ENCODE results near the gene LTB4R2.

LTB4R2 gene

DNA sequence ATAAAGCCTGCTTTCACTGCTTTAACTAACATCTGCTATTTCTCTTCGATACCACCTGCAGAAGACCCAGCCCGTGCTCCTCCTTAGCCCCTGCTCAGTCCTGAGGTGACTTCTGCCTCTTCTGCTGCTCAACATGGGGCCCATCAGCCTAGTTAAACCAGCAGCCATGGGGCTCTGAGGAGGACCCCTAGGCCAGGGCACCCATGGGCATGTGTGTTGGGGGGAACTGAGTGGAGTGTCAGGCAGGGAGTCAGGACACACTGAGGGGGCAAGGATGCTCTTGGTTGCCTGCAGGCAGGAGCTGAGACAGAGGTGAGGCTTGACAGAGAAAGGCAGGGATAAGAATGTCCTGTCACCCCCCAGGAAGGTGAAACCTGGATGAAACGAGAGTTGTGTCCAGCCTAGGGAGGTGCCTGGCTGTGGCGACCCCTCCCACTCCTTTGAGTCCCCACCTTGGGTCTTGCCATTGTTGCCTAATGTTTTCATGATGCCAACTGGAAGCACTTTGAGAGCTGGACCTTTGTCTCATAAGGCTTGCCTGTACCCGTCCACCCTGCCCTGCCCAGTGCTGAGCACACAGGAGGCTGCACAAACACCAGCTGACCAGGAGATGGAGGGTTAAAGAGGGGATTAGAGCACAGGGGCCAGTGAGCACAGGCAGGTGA lies 26.0 kb upstream of the LTB4R2 start:
- Histone ChIP-seq H3K36me3 (ENCODE audit: low read depth) (no peaks in the 10 kb centered on the region; the same call in 1 of the 2 replicates), H3K4me3 (ENCODE audit: severe bottlenecking) (no peak overlapping the region), H3K27ac (ENCODE audit: poor library complexity, severe bottlenecking) (peak overlapping the region; percentile 1), H3K4me1 (ENCODE audit: insufficient read depth, poor library complexity, severe bottlenecking) (peaks cover 17% of the 10 kb centered on the region), H3K27me3 (ENCODE audit: insufficient read depth, poor library complexity, severe bottlenecking) (no peaks in the 10 kb centered on the region), H3K9me3 (ENCODE audit: severe bottlenecking) (no peaks in the 10 kb centered on the region)
- TF ChIP-seq, protein P1, sequence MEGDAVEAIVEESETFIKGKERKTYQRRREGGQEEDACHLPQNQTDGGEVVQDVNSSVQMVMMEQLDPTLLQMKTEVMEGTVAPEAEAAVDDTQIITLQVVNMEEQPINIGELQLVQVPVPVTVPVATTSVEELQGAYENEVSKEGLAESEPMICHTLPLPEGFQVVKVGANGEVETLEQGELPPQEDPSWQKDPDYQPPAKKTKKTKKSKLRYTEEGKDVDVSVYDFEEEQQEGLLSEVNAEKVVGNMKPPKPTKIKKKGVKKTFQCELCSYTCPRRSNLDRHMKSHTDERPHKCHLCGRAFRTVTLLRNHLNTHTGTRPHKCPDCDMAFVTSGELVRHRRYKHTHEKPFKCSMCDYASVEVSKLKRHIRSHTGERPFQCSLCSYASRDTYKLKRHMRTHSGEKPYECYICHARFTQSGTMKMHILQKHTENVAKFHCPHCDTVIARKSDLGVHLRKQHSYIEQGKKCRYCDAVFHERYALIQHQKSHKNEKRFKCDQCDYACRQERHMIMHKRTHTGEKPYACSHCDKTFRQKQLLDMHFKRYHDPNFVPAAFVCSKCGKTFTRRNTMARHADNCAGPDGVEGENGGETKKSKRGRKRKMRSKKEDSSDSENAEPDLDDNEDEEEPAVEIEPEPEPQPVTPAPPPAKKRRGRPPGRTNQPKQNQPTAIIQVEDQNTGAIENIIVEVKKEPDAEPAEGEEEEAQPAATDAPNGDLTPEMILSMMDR (IDR thresholded peaks at IDR 0.05; ENCODE audit: poor library complexity, severe bottlenecking): no peak
- DNase-seq (ENCODE audit: low spot score) (peak; percentile 61), ATAC-seq (ENCODE audit: low read depth) (peak; percentile 23; the same call in 2 of the 3 replicates)

DNA sequence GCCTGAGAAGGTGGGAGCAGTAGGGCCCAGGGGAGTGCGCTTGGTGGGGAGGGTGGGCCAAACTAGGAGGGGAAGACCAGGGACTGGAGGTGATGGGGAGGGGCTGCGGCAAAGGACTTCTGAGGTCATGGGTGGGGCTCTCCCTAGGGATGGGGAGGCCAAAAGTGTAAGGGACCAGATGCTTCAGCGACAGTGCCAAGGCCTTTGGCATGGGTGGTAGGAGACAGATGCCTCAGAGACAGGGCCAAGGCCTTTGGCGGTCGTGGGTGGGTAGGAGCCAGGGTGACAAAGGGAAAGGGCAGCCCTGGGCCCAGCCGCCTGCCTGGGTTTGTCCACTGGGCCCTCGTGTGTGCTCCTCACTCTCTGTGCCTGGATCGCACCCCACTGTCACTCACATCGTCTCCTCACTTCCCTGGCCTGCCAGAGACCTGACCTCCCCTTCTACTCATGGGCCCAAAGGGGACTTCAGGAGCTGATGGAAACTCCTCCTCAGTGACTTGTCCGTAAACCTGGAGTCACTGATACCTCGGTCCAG lies 25.4 kb upstream of the LTB4R2 start:
- peak overlapping the region; percentile 1 for H3K27ac ChIP-seq (ENCODE audit: poor library complexity, severe bottlenecking)
- DNase-seq (ENCODE audit: low spot score) (peak; percentile 50), ATAC-seq (ENCODE audit: low read depth) (no peak; the same call in 2 of the 3 replicates)
- peaks cover 13% of the 10 kb centered on the region for H3K4me1 ChIP-seq (ENCODE audit: insufficient read depth, poor library complexity, severe bottlenecking)
- no peaks in the 10 kb centered on the region for H3K9me3 ChIP-seq (ENCODE audit: severe bottlenecking)
- TF ChIP-seq, protein P1 (IDR thresholded peaks at IDR 0.05; ENCODE audit: poor library complexity, severe bottlenecking): no peak
- H3K36me3 ChIP-seq (ENCODE audit: low read depth): peaks cover 6% of the 10 kb centered on the region
- H3K27me3 ChIP-seq (ENCODE audit: insufficient read depth, poor library complexity, severe bottlenecking): no peaks in the 10 kb centered on the region
- H3K4me3 ChIP-seq (ENCODE audit: severe bottlenecking): no peak overlapping the region

DNA sequence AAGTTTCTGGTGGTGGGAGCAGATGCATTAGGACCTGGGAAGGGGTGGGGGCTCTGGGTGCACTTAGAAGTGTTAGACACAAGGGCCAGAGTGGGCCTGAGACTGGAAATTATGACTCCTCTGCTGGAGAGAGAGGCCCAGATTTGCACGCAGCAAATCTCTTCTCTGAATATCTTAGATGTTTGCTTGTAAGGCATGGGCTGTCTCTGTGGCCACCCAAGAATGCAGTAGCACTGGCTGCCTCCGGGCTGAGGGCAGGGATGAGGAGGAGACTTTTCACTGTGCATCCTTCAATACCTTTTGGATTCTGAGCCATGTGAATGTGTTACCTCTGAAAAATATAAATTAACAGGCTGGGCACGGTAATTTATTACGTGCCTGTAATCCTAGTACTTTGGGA lies 24.6 kb upstream of the LTB4R2 start:
- H3K36me3 ChIP-seq (ENCODE audit: low read depth): peaks cover 14% of the 10 kb centered on the region
- H3K4me3 ChIP-seq (ENCODE audit: severe bottlenecking): no peak overlapping the region
- DNase-seq (ENCODE audit: low spot score) (peak; percentile 34), ATAC-seq (ENCODE audit: low read depth) (0 out of 3 replicates have a peak, but pooled peaks have one; percentile 14)
- H3K27me3 ChIP-seq (ENCODE audit: insufficient read depth, poor library complexity, severe bottlenecking): no peaks in the 10 kb centered on the region
- TF ChIP-seq, protein P1 (IDR thresholded peaks at IDR 0.05; ENCODE audit: poor library complexity, severe bottlenecking): no peak
- peak overlapping the region; percentile 1 for H3K27ac ChIP-seq (ENCODE audit: poor library complexity, severe bottlenecking)
- H3K4me1 ChIP-seq (ENCODE audit: insufficient read depth, poor library complexity, severe bottlenecking): peaks cover 13% of the 10 kb centered on the region
- H3K9me3 ChIP-seq (ENCODE audit: severe bottlenecking): no peaks in the 10 kb centered on the region

DNA sequence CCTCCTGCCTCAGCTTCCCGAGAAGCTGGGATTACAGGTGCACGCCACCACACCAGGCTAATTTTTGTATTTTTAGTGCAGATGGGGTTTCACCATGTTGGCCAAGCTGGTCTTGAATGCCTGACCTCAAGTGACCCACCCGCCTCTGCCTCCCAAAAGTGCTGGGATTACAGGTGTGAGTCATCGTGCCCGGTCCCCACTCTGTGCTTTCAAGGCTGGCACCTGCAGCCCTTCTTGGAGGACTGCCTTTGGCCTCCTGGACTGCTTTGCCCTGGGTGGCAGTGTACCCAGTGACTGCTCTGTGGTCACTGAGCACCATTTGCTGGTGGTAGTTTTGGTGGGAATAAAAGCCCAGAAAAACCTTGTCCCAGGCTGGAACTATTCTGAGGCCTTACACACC lies 22.9 kb upstream of the LTB4R2 start:
- Histone ChIP-seq H3K4me1 (ENCODE audit: insufficient read depth, poor library complexity, severe bottlenecking) (peaks cover 13% of the 10 kb centered on the region), H3K27ac (ENCODE audit: poor library complexity, severe bottlenecking) (no peak overlapping the region), H3K36me3 (ENCODE audit: low read depth) (peaks cover 30% of the 10 kb centered on the region), H3K4me3 (ENCODE audit: severe bottlenecking) (no peak overlapping the region), H3K9me3 (ENCODE audit: severe bottlenecking) (no peaks in the 10 kb centered on the region), H3K27me3 (ENCODE audit: insufficient read depth, poor library complexity, severe bottlenecking) (no peaks in the 10 kb centered on the region)
- TF ChIP-seq, protein P1 (IDR thresholded peaks at IDR 0.05; ENCODE audit: poor library complexity, severe bottlenecking): no peak
- peak; percentile 56 for DNase-seq (ENCODE audit: low spot score)
- ATAC-seq (ENCODE audit: low read depth): no peak

Data from RWPE2 (cell line).